ENCODE results near the gene PCSK6.
A peak's percentile ranks its signal among the peaks of the same experiment; 100 is the strongest.

The PCSK6 gene

DNA sequence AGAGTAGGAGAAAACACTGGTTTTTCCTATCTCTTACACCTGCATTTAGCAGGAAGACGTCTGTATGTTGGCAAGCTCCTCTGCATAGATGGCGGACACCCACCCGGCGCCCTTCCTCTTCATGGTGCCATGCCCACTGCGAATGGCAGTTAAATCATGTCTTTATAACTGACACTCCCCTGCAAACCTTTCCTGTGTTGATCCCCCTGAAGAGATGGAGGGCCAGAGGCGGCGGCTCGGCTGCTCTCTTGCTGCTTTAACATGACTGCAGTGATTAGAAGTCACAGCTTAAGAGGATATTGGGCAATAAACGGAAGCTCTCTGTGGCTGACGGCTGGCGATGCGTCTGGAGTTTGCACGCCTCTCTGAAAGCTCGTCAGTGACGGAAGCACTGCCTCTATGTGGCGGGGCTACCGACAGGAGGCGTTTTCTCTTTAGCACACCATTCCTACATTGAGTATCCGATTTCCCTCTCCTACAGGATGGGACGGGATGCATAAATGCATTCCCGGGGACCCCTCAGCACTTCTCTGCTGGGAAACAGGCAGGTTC lies 168.9 kb downstream of the PCSK6 start:
- no peaks in the 10 kb centered on the region for H3K36me3 ChIP-seq (ENCODE audit: control insufficient read depth, insufficient read depth, low read length)
- no peak for DNase-seq (ENCODE audit: extremely low read depth, insufficient read length)

GRCh38 chr15:101318839-101319238 lies 170.7 kb downstream of the PCSK6 start:
- no peak for TF ChIP-seq CTCF (IDR thresholded peaks at IDR 0.05; ENCODE audit: insufficient read depth, low read length, poor library complexity, severe bottlenecking)
- no peak for DNase-seq (ENCODE audit: extremely low read depth, insufficient read length)
- Histone ChIP-seq H3K27me3 (replicated peaks; ENCODE audit: control insufficient read depth, insufficient read depth, low read length) (peaks cover 2% of the 10 kb centered on the region), H3K36me3 (ENCODE audit: control insufficient read depth, insufficient read depth, low read length) (no peaks in the 10 kb centered on the region), H3K4me3 (replicated peaks; ENCODE audit: low read depth, low read length) (no peak overlapping the region)

More for the DNA sequence above, 168.9 kb downstream of the PCSK6 start:
- TF ChIP-seq CTCF (IDR thresholded peaks at IDR 0.05; ENCODE audit: insufficient read depth, low read length, poor library complexity, severe bottlenecking) = peak; percentile 2
- Histone ChIP-seq H3K27me3 (replicated peaks; ENCODE audit: control insufficient read depth, insufficient read depth, low read length) (peaks cover 2% of the 10 kb centered on the region), H3K4me3 (replicated peaks; ENCODE audit: low read depth, low read length) (no peak overlapping the region)

GRCh38 chr15:101318147-101318819 lies 171.2 kb downstream of the PCSK6 start:
- no peak for DNase-seq (ENCODE audit: extremely low read depth, insufficient read length)
- peaks cover 2% of the 10 kb centered on the region for H3K27me3 ChIP-seq (replicated peaks; ENCODE audit: control insufficient read depth, insufficient read depth, low read length)
- no peak overlapping the region for H3K4me3 ChIP-seq (replicated peaks; ENCODE audit: low read depth, low read length)
- no peak for TF ChIP-seq CTCF (IDR thresholded peaks at IDR 0.05; ENCODE audit: insufficient read depth, low read length, poor library complexity, severe bottlenecking)
- H3K36me3 ChIP-seq (ENCODE audit: control insufficient read depth, insufficient read depth, low read length) = no peaks in the 10 kb centered on the region

DNA sequence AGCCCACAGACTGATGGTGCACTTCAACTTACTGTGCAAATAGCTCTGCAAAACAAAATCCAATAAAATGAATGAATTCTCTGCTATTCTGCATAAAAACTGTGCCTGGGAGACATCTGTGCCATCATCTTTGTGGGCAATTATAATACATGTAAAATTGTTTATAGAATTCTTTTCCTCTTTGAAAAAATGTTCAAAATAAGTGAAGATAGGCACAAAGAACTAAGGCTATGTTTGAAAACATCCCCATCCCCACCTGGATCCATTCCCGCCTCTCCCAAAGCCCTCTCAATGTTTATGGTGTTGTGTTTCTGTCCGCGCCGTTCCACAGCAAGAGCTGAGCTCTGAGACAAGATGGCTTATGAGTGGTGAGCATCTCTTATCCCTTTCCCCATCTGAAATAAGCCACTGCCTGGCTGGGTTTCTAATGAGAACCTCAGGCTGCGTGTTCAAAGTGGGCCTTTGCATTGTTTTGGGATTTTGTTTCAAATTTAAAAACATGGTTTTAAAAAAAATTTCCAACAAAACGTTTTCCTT lies 172.1 kb downstream of the PCSK6 start:
- Histone ChIP-seq H3K4me3 (replicated peaks; ENCODE audit: low read depth, low read length) (no peak overlapping the region), H3K27me3 (replicated peaks; ENCODE audit: control insufficient read depth, insufficient read depth, low read length) (peaks cover 2% of the 10 kb centered on the region), H3K36me3 (ENCODE audit: control insufficient read depth, insufficient read depth, low read length) (no peaks in the 10 kb centered on the region)
- DNase-seq (ENCODE audit: extremely low read depth, insufficient read length) = no peak
- TF ChIP-seq CTCF (IDR thresholded peaks at IDR 0.05; ENCODE audit: insufficient read depth, low read length, poor library complexity, severe bottlenecking) = no peak

DNA sequence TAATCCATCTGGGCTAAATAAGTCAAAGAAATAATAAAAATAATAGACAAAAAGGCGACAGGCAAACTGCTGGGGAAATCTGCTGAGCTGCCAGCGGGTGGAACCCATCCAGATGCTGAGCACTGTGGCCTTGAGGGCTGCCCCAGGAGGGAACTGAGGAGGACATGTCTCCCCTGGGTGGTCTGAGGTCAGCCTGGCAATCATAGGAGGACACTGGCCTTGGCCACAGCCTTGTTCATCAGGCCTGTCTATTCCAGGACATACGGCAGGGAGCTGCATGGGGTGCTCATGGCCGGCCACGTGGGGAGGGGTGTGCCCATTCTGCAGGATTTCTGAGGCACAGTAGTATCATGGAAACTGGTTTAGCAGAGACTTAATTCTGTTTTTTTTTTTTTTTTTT lies 173.0 kb downstream of the PCSK6 start:
- Histone ChIP-seq H3K27me3 (replicated peaks; ENCODE audit: control insufficient read depth, insufficient read depth, low read length) (peaks cover 2% of the 10 kb centered on the region), H3K36me3 (ENCODE audit: control insufficient read depth, insufficient read depth, low read length) (no peaks in the 10 kb centered on the region), H3K4me3 (replicated peaks; ENCODE audit: low read depth, low read length) (no peak overlapping the region)
- no peak for TF ChIP-seq CTCF (IDR thresholded peaks at IDR 0.05; ENCODE audit: insufficient read depth, low read length, poor library complexity, severe bottlenecking)
- DNase-seq (ENCODE audit: extremely low read depth, insufficient read length) = no peak

Measured in GM06990 (cell line).